GM19043 (cell line): ENCODE data around the gene MICU2.
A peak's percentile ranks its signal among the peaks of the same experiment; 100 is the strongest.
"Not testable (repeated sequence)": the region's sequence is repeated elsewhere in the genome, so short reads cannot be mapped to it uniquely, and the experiment has no call there.

ENCODE experiments used
- ATAC-seq: cut with Tn5 transposase; IDR thresholded peaks from one replicate; pipeline ENCODE4 v1.9.1; 2021; ENCODE audit warnings: low read depth; ENCODE audit not compliant: unreplicated experiment

Gene MICU2

GRCh38 chr13:21595546-21595822 is 8.5 kb downstream of the MICU2 start:
- ATAC-seq, result no peak

GRCh38 chr13:21594715-21595545 is 9.0 kb downstream of the MICU2 start:
- no peak for ATAC-seq

GRCh38 chr13:21590665-21591456 is 13.1 kb downstream of the MICU2 start:
- ATAC-seq, result not testable (repeated sequence)

- ATAC-seq, result no peak
Measured at GRCh38 chr13:21590231-21590630, 13.7 kb downstream of the MICU2 start.

GRCh38 chr13:21589510-21589909 is 14.5 kb downstream of the MICU2 start:
- not testable (repeated sequence) for ATAC-seq

- ATAC-seq, result not testable (repeated sequence)
Measured at GRCh38 chr13:21588411-21588810, 15.6 kb downstream of the MICU2 start.

GRCh38 chr13:21584973-21585592 is 18.9 kb downstream of the MICU2 start:
- ATAC-seq, result no peak

- ATAC-seq, result no peak
Measured at GRCh38 chr13:21583478-21583877, 20.5 kb downstream of the MICU2 start.

- no peak for ATAC-seq
Measured at GRCh38 chr13:21580736-21581135, 23.2 kb downstream of the MICU2 start.

- ATAC-seq, result peak; percentile 49
Measured at GRCh38 chr13:21579754-21580316, 24.1 kb downstream of the MICU2 start.

- no peak for ATAC-seq
Measured at GRCh38 chr13:21578748-21579147, 25.2 kb downstream of the MICU2 start.

- ATAC-seq, result no peak
Measured at GRCh38 chr13:21576426-21576825, 27.5 kb downstream of the MICU2 start.

- no peak for ATAC-seq
Measured at GRCh38 chr13:21573920-21574712, 29.9 kb downstream of the MICU2 start.

- ATAC-seq, result no peak
Measured at GRCh38 chr13:21569686-21570085, 34.3 kb downstream of the MICU2 start.

- no peak for ATAC-seq
Measured at GRCh38 chr13:21568854-21569253, 35.1 kb downstream of the MICU2 start.

GRCh38 chr13:21567714-21568113 is 36.3 kb downstream of the MICU2 start:
- ATAC-seq, result no peak

GRCh38 chr13:21557995-21558394 is 46.0 kb downstream of the MICU2 start:
- ATAC-seq, result no peak

- ATAC-seq, result no peak
Measured at GRCh38 chr13:21556051-21556450, 47.9 kb downstream of the MICU2 start.

GRCh38 chr13:21553261-21553660 is 50.7 kb downstream of the MICU2 start:
- ATAC-seq, result not testable (repeated sequence)

GRCh38 chr13:21550918-21551317 is 53.1 kb downstream of the MICU2 start:
- ATAC-seq, result no peak
